H1 (cell line): ENCODE measurements around the gene FCF1. TPM values are rescaled to one million over a fixed set of nuclear protein-coding genes. Genes with fewer than 3 reads are reported as not detected.

ENCODE experiments used
- CTCF ChIA-PET: fragments of 300-600 bp; sonication (Branson Sonifier 250); formaldehyde crosslinking; loops from one replicate; lab custom pipeline; 2021; ENCODE audit not compliant: partially characterized antibody; lab: Charles Lee
- POLR2A ChIA-PET: fragments of 300-600 bp; sonication (Branson Sonifier 250); formaldehyde crosslinking; loops from one replicate; lab custom pipeline; 2021; ENCODE audit warnings: inconsistent platforms; ENCODE audit not compliant: partially characterized antibody; lab: Charles Lee
- DNase-seq, 2 experiments: peaks; one replicate each; pipeline versions ENCODE4 v3.0.0 to v3.0.0-alpha.2; 2010 to 2022; ENCODE audit warnings: low spot score in 2 of 2, low read depth in 1 of 2, mixed read lengths in 1 of 2
- FAIRE-seq: peaks from 2 replicates; lab custom pipeline; 2011; peaks lifted over from hg19 to GRCh38; lab: Jason Lieb, UNC
- H2AFZ ChIP-seq: 2 replicates; pipeline ENCODE4 v1.8.1; 2012; ENCODE audit warnings: low read length, inconsistent platforms
- H2AK5ac ChIP-seq: 2 replicates; pipeline ENCODE4 v1.6.1; 2013; ENCODE audit warnings: low read depth, low read length
- H2BK120ac ChIP-seq: replicated peaks from 2 replicates; pipeline ENCODE3; 2013; ENCODE audit warnings: low read depth, low read length, inconsistent platforms
- H2BK12ac ChIP-seq: 2 replicates; pipeline ENCODE4 v1.6.1; 2013; ENCODE audit warnings: low read depth, low read length
- H2BK15ac ChIP-seq: 2 replicates; pipeline ENCODE4 v1.6.1; 2013; ENCODE audit warnings: low read length
- H2BK20ac ChIP-seq: 2 replicates; pipeline ENCODE4 v1.6.1; 2013; ENCODE audit warnings: low read length
- H2BK5ac ChIP-seq: 2 replicates; pipeline ENCODE4 v1.6.1; 2013; ENCODE audit warnings: low read depth, low read length
- H3K14ac ChIP-seq: 2 replicates; pipeline ENCODE4 v1.6.1; 2013; ENCODE audit warnings: inconsistent platforms; ENCODE audit not compliant: insufficient read length
- H3K18ac ChIP-seq: 2 replicates; pipeline ENCODE4 v1.6.1; 2013; ENCODE audit warnings: low read length; ENCODE audit errors: extremely low read depth
- H3K23ac ChIP-seq: 2 replicates; pipeline ENCODE4 v1.6.1; 2013; ENCODE audit warnings: inconsistent platforms; ENCODE audit not compliant: insufficient read length
- H3K23me2 ChIP-seq: 2 replicates; pipeline ENCODE4 v1.6.1; 2013; ENCODE audit warnings: low read depth, low read length
- H3K27ac ChIP-seq: 2 replicates; pipeline ENCODE4 v1.6.1; 2011; ENCODE audit warnings: low read depth, low read length, inconsistent platforms
- H3K27me3 ChIP-seq, 4 experiments: replicated peaks in 1 of 4; 1 replicate in 1 of 4; 2 replicates in 3 of 4; pipeline versions ENCODE4 v1.6.1 to v1.8.1; 2011 to 2013; ENCODE audit warnings: low read length in 3 of 4, mild to moderate bottlenecking in 3 of 4, inconsistent platforms in 2 of 4, mixed read lengths in 2 of 4, moderate library complexity in 1 of 4; ENCODE audit not compliant: control insufficient read depth in 3 of 4, insufficient read depth in 3 of 4; ENCODE audit errors: extremely low read depth in 1 of 4
- H3K36me3 ChIP-seq, 4 experiments: 2 replicates each; pipeline versions ENCODE4 v1.6.1 to v1.8.1; 2011 to 2013; ENCODE audit warnings: mild to moderate bottlenecking in 4 of 4, low read length in 3 of 4, moderate library complexity in 2 of 4, control low read depth in 1 of 4, inconsistent platforms in 1 of 4; ENCODE audit not compliant: insufficient read depth in 4 of 4, control insufficient read depth in 2 of 4
- H3K4ac ChIP-seq: replicated peaks from 2 replicates; pipeline ENCODE3; 2013; ENCODE audit warnings: low read length, low read depth, mixed read lengths, inconsistent platforms; ENCODE audit not compliant: insufficient read length
- H3K4me1 ChIP-seq, 4 experiments: replicated peaks in 1 of 4; 1 replicate in 1 of 4; 2 replicates in 3 of 4; pipeline versions ENCODE4 v1.6.1 to v1.8.1; 2011 to 2013; ENCODE audit warnings: low read length in 3 of 4, inconsistent platforms in 2 of 4, mixed read lengths in 1 of 4; ENCODE audit not compliant: insufficient read depth in 4 of 4, control insufficient read depth in 3 of 4
- H3K4me2 ChIP-seq, 2 experiments: 2 replicates each; pipeline versions ENCODE4 v1.6.1 to v1.8.1; 2011 to 2013; ENCODE audit warnings: low read depth in 2 of 2, low read length in 2 of 2, control low read depth in 1 of 2, inconsistent platforms in 1 of 2, mild to moderate bottlenecking in 1 of 2; ENCODE audit not compliant: insufficient read depth in 1 of 2
- H3K4me3 ChIP-seq, 4 experiments: fragments of 200-600, 300-600 bp in 1 of 4; sonication (generic), shearing (Covaris generic), sonication (Bioruptor Twin) in 1 of 4; 2 replicates each; pipeline versions ENCODE4 v1.5.1 to v1.8.1; 2011 to 2016; ENCODE audit warnings: low read length in 4 of 4, low read depth in 3 of 4, control low read depth in 2 of 4, inconsistent platforms in 2 of 4, mild to moderate bottlenecking in 2 of 4, mixed read lengths in 1 of 4, moderate library complexity in 1 of 4; ENCODE audit not compliant: insufficient read depth in 2 of 4; ENCODE audit errors: extremely low read depth in 1 of 4
- H3K56ac ChIP-seq: replicated peaks from 2 replicates; pipeline ENCODE3; 2013; ENCODE audit warnings: low read depth, mild to moderate bottlenecking, mixed read lengths, low read length, inconsistent platforms; ENCODE audit not compliant: insufficient read length
- H3K79me1 ChIP-seq: 2 replicates; pipeline ENCODE4 v1.6.1; 2013; ENCODE audit warnings: low read depth, low read length, control low read depth
- H3K79me2 ChIP-seq, 2 experiments: 2 replicates each; pipeline versions ENCODE4 v1.6.1 to v1.8.1; 2012 to 2013; ENCODE audit warnings: low read length in 2 of 2, mild to moderate bottlenecking in 2 of 2, inconsistent platforms in 1 of 2; ENCODE audit not compliant: insufficient read depth in 2 of 2, control insufficient read depth in 1 of 2
- H3K9ac ChIP-seq, 4 experiments: replicated peaks in 1 of 4; 1 replicate in 1 of 4; 2 replicates in 3 of 4; pipeline versions ENCODE4 v1.6.1 to v1.8.1; 2011 to 2013; ENCODE audit warnings: low read depth in 3 of 4, low read length in 3 of 4, control low read depth in 2 of 4, mild to moderate bottlenecking in 2 of 4, moderate library complexity in 2 of 4, inconsistent platforms in 1 of 4; ENCODE audit errors: extremely low read depth in 1 of 4
- H3K9me3 ChIP-seq, 2 experiments: 2 replicates each; pipeline versions ENCODE4 v1.6.1 to v1.8.1; 2012 to 2013; ENCODE audit warnings: mild to moderate bottlenecking in 2 of 2, moderate library complexity in 2 of 2, control low read depth in 1 of 2, inconsistent platforms in 1 of 2, low read depth in 1 of 2, low read length in 1 of 2, mixed read lengths in 1 of 2; ENCODE audit not compliant: insufficient read depth in 2 of 2
- H4K20me1 ChIP-seq, 2 experiments: replicated peaks in 1 of 2; 2 replicates each; pipeline versions ENCODE3 to v1.8.1; 2011 to 2013; ENCODE audit warnings: inconsistent platforms in 2 of 2, low read length in 2 of 2, mild to moderate bottlenecking in 1 of 2; ENCODE audit not compliant: insufficient read depth in 2 of 2, control insufficient read depth in 1 of 2
- H4K5ac ChIP-seq: 2 replicates; pipeline ENCODE4 v1.6.1; 2013; ENCODE audit warnings: low read length, low read depth, mixed read lengths, inconsistent platforms; ENCODE audit not compliant: insufficient read length
- H4K8ac ChIP-seq: 2 replicates; pipeline ENCODE4 v1.8.0; 2013; ENCODE audit warnings: mild to moderate bottlenecking, moderate library complexity, low read length, inconsistent platforms; ENCODE audit not compliant: insufficient read depth; ENCODE audit errors: extremely low read depth
- H4K91ac ChIP-seq: replicated peaks from 2 replicates; pipeline ENCODE3; 2013; ENCODE audit warnings: low read length, mixed read lengths, inconsistent platforms; ENCODE audit not compliant: insufficient read length
- WGBS, 2 experiments: shearing (Covaris generic) in 1 of 2; methylation state at CpG; one replicate each; pipeline versions ENCODE4 v1.1.6 to v1.1.7; 2013 to 2015; ENCODE audit warnings: low lambda C conversion rate in 2 of 2, mixed read lengths in 2 of 2, inconsistent platforms in 1 of 2, low coverage in 1 of 2, missing lambda C conversion rate in 1 of 2; ENCODE audit not compliant: insufficient replicate concordance in 2 of 2, insufficient coverage in 1 of 2, insufficient read length in 1 of 2; ENCODE audit errors: extremely low coverage in 1 of 2, missing lambda C conversion rate in 1 of 2; 5-methylcytosine and 5-hydroxymethylcytosine counted together
- polyA plus RNA-seq, 7 experiments: library from polyadenylated mRNA; depleted of rRNA in 3 of 7; stranded (reverse) in 5 of 7; unstranded in 2 of 7; fragments of >200 nt in 5 of 7; fragments of 200-250 nt in 2 of 7; gene quantifications; 1 replicate in 5 of 7; 2 replicates in 1 of 7; 4 replicates in 1 of 7; pipeline versions ENCODE4 v1.2.1 to v1.2.3, GENCODE V29; 2011 to 2013; ENCODE audit warnings: missing spikeins in 2 of 7, mixed read lengths in 2 of 7
- total RNA-seq: library from RNA; stranded (reverse); fragmentation: NEBNext Ultra II Directional; extraction: Animal tissue kit (Norgen Biotek cat#: 25700); gene quantifications from 2 replicates; pipeline ENCODE4 v1.2.1, GENCODE V29; 2021

FCF1 gene
- total and polyA plus RNA-seq, 2 of the 8 experiments (the other 6 are each of a cell fraction or from before 2014, with no cell fraction given), result 48.1 to 84.3 TPM

GRCh38 chr14:74711651-74712050, 1.3 kb upstream of the FCF1 start:
- no peak overlapping the region for H4K5ac ChIP-seq
- no peak overlapping the region for H3K4ac ChIP-seq
- no peak overlapping the region for H2AFZ ChIP-seq
- 90% methylated on average over 5 of the region's 5 CpGs; no CpG with 5 or more reads in 1 of the 2 experiments for WGBS, 2 experiments
- H2BK5ac ChIP-seq, result no peak overlapping the region
- H3K9me3 ChIP-seq, result no peaks in the 10 kb centered on the region
- no peak overlapping the region for H2AK5ac ChIP-seq
- H3K14ac ChIP-seq, result no peak overlapping the region
- POLR2A ChIA-PET, result interaction anchor here (1.2 kb wide), 1 partner anchor 52 kb away, joined by 3 read pairs; the partner anchor contains the start of gene YLPM1
- no peak overlapping the region for H2BK12ac ChIP-seq
- FAIRE-seq (no peak), DNase-seq (no peak)
- no peaks in the 10 kb centered on the region for H4K20me1 ChIP-seq
- no peak overlapping the region for H2BK15ac ChIP-seq
- H2BK120ac ChIP-seq, result no peak overlapping the region
- H2BK20ac ChIP-seq, result no peak overlapping the region
- H4K91ac ChIP-seq, result no peak overlapping the region
- peaks cover 6% of the 10 kb centered on the region for H3K23me2 ChIP-seq
- peaks cover 0 to 15% (median 3%) of the 10 kb centered on the region in 4 experiments; a peak in 4 of 8 replicates for H3K36me3 ChIP-seq
- H3K27ac ChIP-seq, result no peak overlapping the region
- no peak overlapping the region for H3K23ac ChIP-seq
- no peak overlapping the region for H3K56ac ChIP-seq
- peak overlapping the region; percentile 82; a peak in 3 of 4 replicates for H3K4me2 ChIP-seq
- no peak overlapping the region for H3K18ac ChIP-seq
- CTCF ChIA-PET, result no interaction called here
- H3K27me3 ChIP-seq, result no peaks in the 10 kb centered on the region
- H3K4me3 ChIP-seq, result peak overlapping the region in 1 of 4 experiments; percentile 85; a peak in 3 of 8 replicates
- H3K79me1 ChIP-seq, result peaks cover 3% of the 10 kb centered on the region; the same call in 1 of the 2 replicates
- no peak overlapping the region for H4K8ac ChIP-seq
- no peak overlapping the region for H3K9ac ChIP-seq
- peaks cover 13 to 70% of the 10 kb centered on the region in 2 experiments for H3K79me2 ChIP-seq
- no peaks in the 10 kb centered on the region for H3K4me1 ChIP-seq
